HG02642 (cell line): Measurements from ENCODE around the gene BMI1.

Experiments used
- ATAC-seq: cut with Tn5 transposase; IDR thresholded peaks from one replicate; pipeline ENCODE4 v1.9.1; 2021; ENCODE audit warnings: mild to moderate bottlenecking; ENCODE audit not compliant: unreplicated experiment, poor library complexity

Gene BMI1

DNA sequence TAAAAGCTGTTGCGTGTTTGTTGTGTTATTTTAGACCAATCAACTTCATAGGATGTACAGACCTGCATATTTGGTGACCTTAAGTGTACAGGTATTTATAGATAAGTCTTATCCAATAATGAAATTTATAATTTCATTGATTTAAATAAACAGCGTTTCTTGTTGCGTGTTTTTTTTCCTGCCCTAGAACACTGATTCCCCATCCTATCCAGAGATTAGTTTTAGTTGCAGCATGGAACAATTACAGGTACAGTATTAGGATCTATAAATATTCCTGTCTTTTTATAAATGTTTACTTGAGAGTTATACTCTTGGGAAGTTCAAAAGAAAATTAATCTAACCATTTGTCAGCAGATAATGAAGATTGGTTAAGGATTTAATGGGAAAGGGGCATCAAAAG, 2.1 kb upstream of the BMI1 start:
- ATAC-seq = no peak

DNA sequence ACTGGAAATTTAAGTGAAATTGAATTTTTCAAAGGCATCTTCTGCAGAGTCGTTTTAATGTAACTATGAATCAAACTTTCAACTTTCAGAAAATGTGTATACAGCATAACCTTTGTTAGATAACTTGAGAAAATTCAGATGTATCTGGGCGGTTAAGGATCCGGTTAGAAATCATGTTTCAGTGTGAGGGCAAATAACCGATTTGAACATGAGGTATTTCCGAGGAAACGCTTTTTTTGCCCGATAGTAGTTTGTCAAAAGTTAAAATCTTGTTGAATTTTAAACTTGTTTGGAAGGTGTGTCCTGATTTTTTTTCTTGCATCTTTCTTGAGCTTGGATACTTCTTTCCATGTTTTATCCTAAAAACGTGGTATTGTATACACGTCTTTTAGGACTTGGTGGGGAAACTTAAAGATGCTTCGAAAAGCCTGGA, 1.3 kb upstream of the BMI1 start:
- no peak for ATAC-seq

DNA sequence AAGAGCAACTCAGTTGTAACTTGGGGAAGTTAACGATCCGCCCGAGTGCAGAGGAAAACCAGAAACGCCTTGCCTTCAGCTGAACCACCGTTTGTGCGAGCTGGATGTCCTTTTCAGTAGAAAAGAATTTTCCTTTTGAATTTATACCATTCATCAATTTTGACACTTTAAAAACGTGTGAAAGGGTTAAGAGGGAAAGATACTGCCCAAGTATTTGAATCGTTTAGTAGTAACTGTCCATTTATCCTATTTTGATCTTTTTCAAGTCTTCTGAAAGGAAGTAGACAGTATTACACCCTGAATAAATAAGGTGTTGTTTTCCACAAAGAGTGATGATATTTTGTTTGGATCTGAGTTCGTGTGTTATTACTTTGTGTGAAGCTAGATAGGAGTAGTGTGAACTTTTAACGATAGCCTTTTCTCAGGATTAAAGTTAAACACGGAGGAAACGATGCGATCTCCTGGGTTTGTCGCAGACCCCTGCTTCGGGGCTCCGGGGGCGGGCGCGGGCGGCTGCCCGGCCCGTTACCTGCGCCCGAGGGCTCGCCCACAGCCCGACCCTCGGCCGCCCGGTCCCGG, 830 bp upstream of the BMI1 start:
- no peak for ATAC-seq

GRCh38 chr10:22321156-22321923, 441 bp downstream of the BMI1 start:
- peak; percentile 25 for ATAC-seq

GRCh38 chr10:22321924-22322640, 1.2 kb downstream of the BMI1 start:
- ATAC-seq = no peak

DNA sequence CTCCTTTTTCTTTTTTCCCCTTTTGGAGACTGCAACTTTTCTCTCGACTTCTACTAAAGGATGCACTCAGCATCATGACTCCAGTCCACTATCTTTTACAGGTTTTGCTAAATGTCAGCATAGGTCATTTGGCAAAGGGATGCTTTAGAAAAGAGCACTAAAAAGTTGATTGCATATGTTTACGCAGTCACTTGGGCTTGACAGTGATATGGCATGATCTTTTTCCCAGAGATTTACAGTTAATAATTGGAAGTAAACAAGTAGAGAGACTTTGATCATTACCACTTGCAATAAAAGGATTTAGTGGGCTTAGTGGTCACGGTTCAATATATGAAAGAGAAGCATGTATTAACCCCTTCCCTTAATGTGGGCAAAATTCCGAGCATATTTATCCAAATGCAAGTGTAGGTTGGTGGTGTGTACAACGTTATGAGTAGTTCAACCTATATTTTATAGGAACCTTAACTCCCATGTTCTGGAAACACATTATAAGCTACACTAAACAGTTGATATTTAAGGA, 1.8 kb downstream of the BMI1 start:
- ATAC-seq = no peak

GRCh38 chr10:22323538-22324305, 2.8 kb downstream of the BMI1 start:
- no peak for ATAC-seq

GRCh38 chr10:22324413-22324812, 3.5 kb downstream of the BMI1 start:
- no peak for ATAC-seq

GRCh38 chr10:22324893-22325271, 4.0 kb downstream of the BMI1 start:
- ATAC-seq = no peak

DNA sequence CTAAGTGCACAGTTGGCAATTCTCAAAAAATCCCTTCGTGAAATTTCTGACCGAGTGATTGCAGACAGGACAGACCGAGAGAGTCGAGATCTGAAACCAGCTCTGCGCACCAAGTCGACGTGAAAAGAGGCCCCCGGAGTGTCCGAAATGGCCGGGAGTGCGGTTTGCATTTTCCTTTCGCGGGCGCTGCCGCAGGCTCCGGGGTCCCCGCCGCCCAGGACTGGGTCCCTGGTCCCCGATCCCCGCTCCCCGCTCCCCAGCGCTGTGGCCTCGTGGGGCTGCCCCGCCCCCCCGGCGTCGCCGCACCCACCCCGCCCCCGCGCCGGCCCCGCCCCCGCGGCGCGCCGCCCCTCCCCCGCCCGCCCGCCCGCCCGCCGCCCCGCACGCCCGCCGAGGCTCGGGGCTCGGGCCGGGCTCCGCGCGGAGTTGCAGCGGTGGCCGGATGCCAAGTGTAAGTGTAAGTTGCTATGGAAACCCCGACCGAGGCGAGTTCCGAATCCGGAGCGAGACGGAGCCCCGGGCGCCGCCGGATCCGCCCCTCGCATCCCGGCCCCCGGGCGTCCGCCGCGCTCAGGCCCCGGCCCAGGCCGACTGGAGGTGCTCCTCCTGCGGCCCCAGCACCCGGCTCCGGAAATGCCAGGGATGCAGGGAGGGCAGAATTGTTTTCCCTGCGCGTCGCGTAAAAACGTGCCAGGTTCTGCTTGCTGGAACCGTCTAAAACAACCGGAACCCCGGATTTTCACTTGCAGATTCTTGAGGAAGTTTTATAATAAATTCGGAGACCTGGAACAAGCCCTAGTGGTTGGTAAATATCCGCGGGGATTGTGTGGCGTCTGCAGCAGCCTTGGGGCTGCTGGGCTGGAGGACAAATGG, 4.6 kb downstream of the BMI1 start:
- ATAC-seq = peak; percentile 44

GRCh38 chr10:22326145-22326702, 5.3 kb downstream of the BMI1 start:
- no peak for ATAC-seq

GRCh38 chr10:22329150-22329549, 8.3 kb downstream of the BMI1 start:
- ATAC-seq = no peak

DNA sequence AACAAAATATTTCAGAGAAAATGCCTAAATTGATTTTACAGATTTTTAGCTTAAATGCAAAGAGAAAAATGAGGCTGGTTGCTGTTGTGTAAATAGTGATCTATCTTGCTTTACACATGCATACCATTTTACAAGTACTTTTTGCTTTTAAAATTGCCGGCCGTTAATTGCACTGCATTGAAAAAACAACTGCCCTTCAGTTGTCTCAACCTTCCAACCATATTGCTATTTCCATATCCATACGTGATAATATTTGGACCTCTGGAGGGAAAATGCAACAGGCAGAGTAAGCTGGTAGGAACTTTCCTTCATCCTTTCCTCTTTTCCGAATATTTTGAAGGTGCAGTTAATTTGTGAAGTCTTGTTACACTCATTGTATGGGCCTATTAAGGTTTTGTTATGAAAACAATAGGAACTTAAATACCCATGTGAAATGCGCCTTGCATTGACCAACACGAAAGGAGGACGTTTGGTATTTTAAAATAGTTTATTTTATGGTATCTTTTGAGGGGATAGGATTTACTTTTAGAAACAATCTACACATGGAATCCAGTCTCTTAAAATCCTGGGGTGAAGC, 11.3 kb downstream of the BMI1 start:
- no peak for ATAC-seq

- ATAC-seq = no peak
Measured at GRCh38 chr10:22333167-22333974, 12.5 kb downstream of the BMI1 start.

- no peak for ATAC-seq
Measured at GRCh38 chr10:22333975-22334282, 13.0 kb downstream of the BMI1 start.

DNA sequence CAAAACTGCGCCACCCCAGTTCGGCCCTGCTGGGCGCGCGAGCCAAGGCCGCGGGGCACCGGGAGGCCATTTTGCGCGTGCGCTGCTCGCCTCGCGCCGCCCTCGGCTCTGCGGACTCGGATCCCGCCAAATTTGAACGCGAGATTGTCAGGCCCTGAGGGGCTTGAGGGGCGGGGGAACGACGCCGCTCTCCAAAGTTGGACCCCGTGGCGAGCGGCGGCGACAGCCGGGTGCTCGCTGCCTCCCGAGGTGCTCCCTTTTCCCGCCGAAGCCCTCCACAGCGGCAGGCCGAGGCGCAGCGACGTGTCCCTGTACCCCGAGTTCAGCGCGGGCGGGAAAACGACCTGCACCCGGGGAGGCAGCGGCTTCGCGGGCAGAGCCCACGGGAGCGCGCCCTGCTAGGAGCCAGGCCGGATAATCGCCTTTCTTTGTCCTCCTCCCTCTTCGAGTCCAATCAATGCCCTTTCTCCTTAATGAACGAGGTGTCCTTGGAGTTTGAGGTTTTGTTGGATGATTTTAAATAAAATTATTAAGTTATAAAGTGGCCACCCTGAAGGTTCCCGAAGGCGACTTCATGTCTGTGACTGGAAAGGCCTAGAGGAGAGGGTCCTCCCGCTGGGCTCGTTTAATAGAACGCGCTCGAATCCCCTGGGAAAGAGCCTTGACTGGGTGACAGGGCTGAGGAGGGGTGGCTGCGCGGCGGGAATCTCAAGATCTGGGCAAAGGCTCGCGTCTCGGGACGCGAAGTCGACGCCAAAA, 13.7 kb downstream of the BMI1 start:
- ATAC-seq = no peak

DNA sequence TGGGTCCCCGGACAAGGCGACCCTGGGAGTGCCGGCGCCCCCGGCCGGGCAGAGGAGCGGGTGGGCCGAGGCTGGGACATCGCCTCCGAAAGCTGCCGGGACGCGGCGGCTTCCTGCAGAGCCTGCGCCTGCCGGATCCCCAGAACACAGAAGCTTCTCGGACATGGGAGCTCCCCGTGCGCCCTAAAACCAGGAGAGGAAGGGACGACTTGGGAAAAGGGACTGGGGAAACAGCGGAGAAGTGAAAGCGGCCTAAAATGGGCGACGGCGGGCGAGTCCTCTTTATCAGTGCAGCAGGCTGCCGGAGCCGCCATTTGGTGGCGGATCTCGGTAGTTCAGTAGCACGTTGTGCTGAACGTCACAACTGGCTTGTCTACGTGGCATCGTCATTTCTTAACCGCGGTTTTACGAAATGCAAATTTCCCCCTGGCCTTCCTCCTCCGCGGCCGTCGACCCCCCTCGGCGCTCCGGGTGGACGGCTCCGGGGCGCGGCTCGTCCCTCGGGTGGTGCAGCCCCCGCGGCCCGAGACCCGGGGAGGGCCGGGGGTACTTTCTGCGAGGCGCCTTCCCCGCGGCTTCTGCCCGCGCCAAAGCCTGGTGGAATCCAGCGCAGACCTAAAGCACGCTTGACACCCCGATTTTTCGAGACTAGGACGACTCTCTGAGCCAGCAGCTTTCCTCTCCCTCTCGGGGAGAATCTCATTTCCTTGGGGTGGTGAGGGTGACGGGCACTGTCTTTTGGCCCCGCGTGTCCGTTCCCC, 14.5 kb downstream of the BMI1 start:
- ATAC-seq = peak; percentile 48
